Measurements from ENCODE around the gene SNTG2. TPM values are rescaled to one million over a fixed set of nuclear protein-coding genes. Genes with fewer than 3 reads are reported as not detected.

The SNTG2 gene
- total and polyA plus RNA-seq, 2 donors (not counting 1 experiment from before 2014, with no cell fraction given) = 0.06 TPM; not detected in 1

- Histone ChIP-seq H3K4me2 (ENCODE audit: extremely low read depth, insufficient read depth, low read length) (no peak overlapping the region), H3K9me3 (ENCODE audit: control insufficient read depth, insufficient read depth, low read depth, low read length) (no peaks in the 10 kb centered on the region), H3K4me3 (replicated peaks in 1 of 4; ENCODE audit: control extremely low read depth in 1 of 4, insufficient read depth in 1 of 4, low read depth in 3 of 4, low read length in 4 of 4) (no peak overlapping the region), H3K4me1 (ENCODE audit: control insufficient read depth, extremely low read depth, insufficient read depth, low read length) (no peaks in the 10 kb centered on the region), H3K9ac (ENCODE audit: insufficient read depth, low read length) (no peak overlapping the region), H3K27ac (ENCODE audit: insufficient read depth, low read length) (no peak overlapping the region), H3K36me3 (ENCODE audit: control insufficient read depth, insufficient read depth, low read length) (no peaks in the 10 kb centered on the region), H3K79me2 (ENCODE audit: control insufficient read depth, insufficient read depth, low read length) (no peaks in the 10 kb centered on the region), H2AFZ (ENCODE audit: low read length) (no peak overlapping the region), H4K20me1 (ENCODE audit: control insufficient read depth, extremely low read depth, insufficient read depth, low read length) (no peaks in the 10 kb centered on the region), H3K27me3 (ENCODE audit: control insufficient read depth, insufficient read depth, low read length) (no peaks in the 10 kb centered on the region)
- DNase-seq (ENCODE audit: low read depth in 2 of 2) = no peak
- no peak for TF ChIP-seq CTCF (conservative IDR thresholded peaks at IDR 0.05 in 1 of 2, IDR thresholded peaks at IDR 0.05 in 1 of 2; ENCODE audit: low read depth in 1 of 2, low read length in 2 of 2)
- TF ChIP-seq EZH2 (IDR thresholded peaks at IDR 0.05; ENCODE audit: low read length, missing control alignments) = no peak
Observed at GRCh38 chr2:910698-911097, 40.0 kb upstream of the SNTG2 start.

GRCh38 chr2:915979-916378 is 34.7 kb upstream of the SNTG2 start:
- Histone ChIP-seq H3K27ac (ENCODE audit: insufficient read depth, low read length) (no peak overlapping the region), H3K4me2 (ENCODE audit: extremely low read depth, insufficient read depth, low read length) (no peak overlapping the region), H3K4me3 (replicated peaks in 1 of 4; ENCODE audit: control extremely low read depth in 1 of 4, insufficient read depth in 1 of 4, low read depth in 3 of 4, low read length in 4 of 4) (no peak overlapping the region), H2AFZ (ENCODE audit: low read length) (no peak overlapping the region), H3K9me3 (ENCODE audit: control insufficient read depth, insufficient read depth, low read depth, low read length) (no peaks in the 10 kb centered on the region), H3K79me2 (ENCODE audit: control insufficient read depth, insufficient read depth, low read length) (no peaks in the 10 kb centered on the region), H3K36me3 (ENCODE audit: control insufficient read depth, insufficient read depth, low read length) (no peaks in the 10 kb centered on the region), H3K27me3 (ENCODE audit: control insufficient read depth, insufficient read depth, low read length) (no peaks in the 10 kb centered on the region), H4K20me1 (ENCODE audit: control insufficient read depth, extremely low read depth, insufficient read depth, low read length) (no peaks in the 10 kb centered on the region), H3K4me1 (ENCODE audit: control insufficient read depth, extremely low read depth, insufficient read depth, low read length) (no peaks in the 10 kb centered on the region), H3K9ac (ENCODE audit: insufficient read depth, low read length) (no peak overlapping the region)
- no peak for DNase-seq (ENCODE audit: low read depth in 2 of 2)
- TF ChIP-seq CTCF (conservative IDR thresholded peaks at IDR 0.05 in 1 of 2, IDR thresholded peaks at IDR 0.05 in 1 of 2; ENCODE audit: low read depth in 1 of 2, low read length in 2 of 2) (no peak), EZH2 (IDR thresholded peaks at IDR 0.05; ENCODE audit: low read length, missing control alignments) (no peak)

GRCh38 chr2:916935-917334 is 33.7 kb upstream of the SNTG2 start:
- Histone ChIP-seq H3K9me3 (ENCODE audit: control insufficient read depth, insufficient read depth, low read depth, low read length) (no peaks in the 10 kb centered on the region), H3K79me2 (ENCODE audit: control insufficient read depth, insufficient read depth, low read length) (no peaks in the 10 kb centered on the region), H3K9ac (ENCODE audit: insufficient read depth, low read length) (no peak overlapping the region), H2AFZ (ENCODE audit: low read length) (no peak overlapping the region), H3K27me3 (ENCODE audit: control insufficient read depth, insufficient read depth, low read length) (no peaks in the 10 kb centered on the region), H3K4me3 (replicated peaks in 1 of 4; ENCODE audit: control extremely low read depth in 1 of 4, insufficient read depth in 1 of 4, low read depth in 3 of 4, low read length in 4 of 4) (no peak overlapping the region), H3K4me2 (ENCODE audit: extremely low read depth, insufficient read depth, low read length) (no peak overlapping the region), H3K4me1 (ENCODE audit: control insufficient read depth, extremely low read depth, insufficient read depth, low read length) (no peaks in the 10 kb centered on the region), H3K36me3 (ENCODE audit: control insufficient read depth, insufficient read depth, low read length) (no peaks in the 10 kb centered on the region), H4K20me1 (ENCODE audit: control insufficient read depth, extremely low read depth, insufficient read depth, low read length) (no peaks in the 10 kb centered on the region), H3K27ac (ENCODE audit: insufficient read depth, low read length) (no peak overlapping the region)
- no peak for DNase-seq (ENCODE audit: low read depth in 2 of 2)
- TF ChIP-seq CTCF (conservative IDR thresholded peaks at IDR 0.05 in 1 of 2, IDR thresholded peaks at IDR 0.05 in 1 of 2; ENCODE audit: low read depth in 1 of 2, low read length in 2 of 2) (no peak), EZH2 (IDR thresholded peaks at IDR 0.05; ENCODE audit: low read length, missing control alignments) (no peak)
